ENCODE data around the gene CHRNG.

The CHRNG gene

DNA sequence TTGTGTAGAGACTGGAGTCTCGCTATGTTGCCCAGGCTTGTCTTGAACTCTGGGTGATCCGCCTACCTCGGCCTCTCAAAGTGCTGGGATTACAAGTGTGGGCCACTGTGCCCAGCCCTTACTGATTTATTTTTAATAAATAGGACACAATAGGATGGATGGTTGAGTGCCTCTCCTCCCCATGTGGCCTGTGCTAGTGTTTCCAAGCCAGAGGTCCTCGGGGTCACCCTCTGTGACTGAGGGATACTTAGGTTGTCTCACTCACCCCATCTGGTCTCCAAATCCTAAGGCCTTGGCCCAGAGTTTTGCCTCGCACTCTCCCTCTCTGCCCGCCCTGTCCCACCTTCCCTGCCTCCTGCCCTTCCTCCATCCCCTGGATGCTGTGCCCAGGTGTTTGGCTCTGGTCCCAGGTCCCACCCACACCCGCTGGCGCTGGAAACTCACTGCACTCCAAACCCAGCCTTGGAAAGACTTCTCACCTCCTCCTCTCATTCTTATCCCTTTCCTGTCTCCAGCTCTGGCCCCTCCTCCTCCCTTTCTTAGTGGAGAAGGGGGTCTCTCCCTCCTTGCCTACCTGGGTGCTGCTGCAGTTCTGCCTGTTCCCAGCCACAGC lies 47.1 kb upstream of the CHRNG start:
- H3K36me3 ChIP-seq (ENCODE audit: low read length): no peaks in the 10 kb centered on the region
- no peak overlapping the region for H3K9ac ChIP-seq (ENCODE audit: low read length)
- no peak overlapping the region for H3K4me2 ChIP-seq (ENCODE audit: low read depth, low read length, poor library complexity, severe bottlenecking)
- H3K79me2 ChIP-seq (ENCODE audit: insufficient read depth, low read length): no peaks in the 10 kb centered on the region
- H4K20me1 ChIP-seq (ENCODE audit: low read depth, low read length): no peaks in the 10 kb centered on the region
- no peaks in the 10 kb centered on the region for H3K27me3 ChIP-seq (ENCODE audit: low read length)
- TF ChIP-seq EZH2phosphoT487 (conservative IDR thresholded peaks at IDR 0.05; ENCODE audit: low read length): no peak
- TF ChIP-seq, protein P1, sequence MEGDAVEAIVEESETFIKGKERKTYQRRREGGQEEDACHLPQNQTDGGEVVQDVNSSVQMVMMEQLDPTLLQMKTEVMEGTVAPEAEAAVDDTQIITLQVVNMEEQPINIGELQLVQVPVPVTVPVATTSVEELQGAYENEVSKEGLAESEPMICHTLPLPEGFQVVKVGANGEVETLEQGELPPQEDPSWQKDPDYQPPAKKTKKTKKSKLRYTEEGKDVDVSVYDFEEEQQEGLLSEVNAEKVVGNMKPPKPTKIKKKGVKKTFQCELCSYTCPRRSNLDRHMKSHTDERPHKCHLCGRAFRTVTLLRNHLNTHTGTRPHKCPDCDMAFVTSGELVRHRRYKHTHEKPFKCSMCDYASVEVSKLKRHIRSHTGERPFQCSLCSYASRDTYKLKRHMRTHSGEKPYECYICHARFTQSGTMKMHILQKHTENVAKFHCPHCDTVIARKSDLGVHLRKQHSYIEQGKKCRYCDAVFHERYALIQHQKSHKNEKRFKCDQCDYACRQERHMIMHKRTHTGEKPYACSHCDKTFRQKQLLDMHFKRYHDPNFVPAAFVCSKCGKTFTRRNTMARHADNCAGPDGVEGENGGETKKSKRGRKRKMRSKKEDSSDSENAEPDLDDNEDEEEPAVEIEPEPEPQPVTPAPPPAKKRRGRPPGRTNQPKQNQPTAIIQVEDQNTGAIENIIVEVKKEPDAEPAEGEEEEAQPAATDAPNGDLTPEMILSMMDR (IDR thresholded peaks at IDR 0.05; ENCODE audit: insufficient read depth, low read length, poor library complexity, severe bottlenecking): no peak
- no peaks in the 10 kb centered on the region for H3K9me2 ChIP-seq (replicated peaks; ENCODE audit: insufficient read depth, low read length)
- no peak overlapping the region for H2AFZ ChIP-seq (ENCODE audit: low read depth, low read length, severe bottlenecking)
- no peak overlapping the region for H3K4me3 ChIP-seq (ENCODE audit: insufficient read depth, low read length, poor library complexity, severe bottlenecking)
- no peak overlapping the region for H3K27ac ChIP-seq (ENCODE audit: low read depth, low read length)
- no peaks in the 10 kb centered on the region for H3F3A ChIP-seq (ENCODE audit: insufficient read depth)
- no peaks in the 10 kb centered on the region for H3K9me3 ChIP-seq (ENCODE audit: insufficient read depth, low read length)

DNA sequence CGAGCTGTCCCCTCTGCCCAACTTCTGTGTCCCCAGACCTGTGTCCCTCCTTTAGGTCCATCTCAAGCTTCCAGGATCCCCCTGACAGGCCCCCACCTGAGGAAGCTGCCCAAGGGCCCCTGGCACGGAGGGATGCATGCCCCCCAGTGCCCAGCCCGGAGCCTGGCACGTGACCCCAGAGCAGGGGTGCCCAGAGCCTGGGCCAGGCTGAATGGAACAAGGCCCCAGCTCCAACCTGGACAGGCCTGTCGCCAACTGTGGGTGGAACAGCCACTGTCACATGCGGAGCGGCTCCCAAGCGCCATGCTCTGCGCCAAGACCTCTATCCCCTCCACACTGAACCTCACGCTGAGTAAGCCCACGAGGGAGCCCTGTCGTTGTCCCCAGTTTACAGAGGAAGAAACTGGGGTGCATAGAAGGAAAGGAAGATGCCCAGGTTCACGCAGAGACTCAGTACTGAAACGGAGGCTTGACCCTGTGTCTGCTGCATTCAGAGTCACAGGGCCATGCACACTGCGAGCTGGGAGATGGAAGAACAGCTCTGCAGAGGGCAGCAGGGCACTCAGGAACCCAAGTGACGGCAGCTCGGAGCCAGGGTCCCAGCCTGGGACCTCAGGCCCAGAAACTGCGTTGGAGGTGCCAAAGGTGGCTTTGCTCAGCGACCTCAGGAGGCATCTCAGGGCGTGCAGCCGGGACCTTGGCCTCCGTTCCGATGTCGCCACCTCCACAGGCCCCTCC lies 46.4 kb upstream of the CHRNG start:
- no peaks in the 10 kb centered on the region for H3K79me2 ChIP-seq (ENCODE audit: insufficient read depth, low read length)
- TF ChIP-seq, protein P1 (IDR thresholded peaks at IDR 0.05; ENCODE audit: insufficient read depth, low read length, poor library complexity, severe bottlenecking): no peak
- no peak for TF ChIP-seq EZH2phosphoT487 (conservative IDR thresholded peaks at IDR 0.05; ENCODE audit: low read length)
- H3F3A ChIP-seq (ENCODE audit: insufficient read depth): no peaks in the 10 kb centered on the region
- H4K20me1 ChIP-seq (ENCODE audit: low read depth, low read length): no peaks in the 10 kb centered on the region
- no peak overlapping the region for H3K9ac ChIP-seq (ENCODE audit: low read length)
- H2AFZ ChIP-seq (ENCODE audit: low read depth, low read length, severe bottlenecking): no peak overlapping the region
- no peaks in the 10 kb centered on the region for H3K9me3 ChIP-seq (ENCODE audit: insufficient read depth, low read length)
- H3K27ac ChIP-seq (ENCODE audit: low read depth, low read length): no peak overlapping the region
- H3K36me3 ChIP-seq (ENCODE audit: low read length): no peaks in the 10 kb centered on the region
- H3K4me2 ChIP-seq (ENCODE audit: low read depth, low read length, poor library complexity, severe bottlenecking): no peak overlapping the region
- H3K9me2 ChIP-seq (replicated peaks; ENCODE audit: insufficient read depth, low read length): no peaks in the 10 kb centered on the region
- H3K4me3 ChIP-seq (ENCODE audit: insufficient read depth, low read length, poor library complexity, severe bottlenecking): no peak overlapping the region
- no peaks in the 10 kb centered on the region for H3K27me3 ChIP-seq (ENCODE audit: low read length)

DNA sequence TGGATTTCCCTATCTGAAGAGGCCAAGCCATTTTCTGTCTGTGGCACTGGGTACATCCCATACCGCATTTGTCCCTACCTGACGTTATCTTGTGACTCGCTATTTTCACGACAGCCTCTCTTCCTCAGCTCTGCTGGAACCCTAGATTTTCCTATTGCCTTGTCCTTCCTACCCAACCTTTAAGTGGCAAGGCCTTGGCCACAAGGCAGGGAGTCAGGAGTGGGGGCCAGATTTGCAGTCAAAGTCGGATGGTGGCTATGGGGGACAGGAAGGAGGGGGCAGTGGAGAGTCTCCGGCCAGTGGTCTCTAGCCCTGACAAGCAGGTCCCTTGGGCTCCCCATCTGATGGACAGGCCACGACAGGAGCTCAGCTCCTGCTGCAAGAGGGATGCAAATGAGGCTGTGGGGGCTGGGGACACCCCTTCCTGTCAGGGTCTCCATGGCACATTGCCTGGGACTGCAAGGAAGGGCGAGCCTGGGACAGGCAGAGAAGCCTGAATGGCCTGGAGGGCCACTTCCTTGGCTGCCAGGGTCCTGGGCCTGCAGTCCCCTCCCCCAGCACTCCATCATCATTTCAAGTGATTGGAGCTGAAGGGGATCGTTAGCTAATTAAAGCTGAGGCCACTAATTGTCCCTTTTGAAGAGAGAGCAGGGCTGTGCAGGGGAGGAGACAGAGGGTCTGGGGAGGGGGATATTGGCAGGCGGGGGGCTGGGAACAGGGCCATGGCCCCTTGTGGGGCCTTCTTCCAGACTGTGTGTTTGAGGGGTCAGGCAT lies 45.6 kb upstream of the CHRNG start:
- Histone ChIP-seq H3K36me3 (ENCODE audit: low read length) (no peaks in the 10 kb centered on the region), H3K4me3 (ENCODE audit: insufficient read depth, low read length, poor library complexity, severe bottlenecking) (no peak overlapping the region), H3F3A (ENCODE audit: insufficient read depth) (no peaks in the 10 kb centered on the region), H3K79me2 (ENCODE audit: insufficient read depth, low read length) (no peaks in the 10 kb centered on the region), H3K9me3 (ENCODE audit: insufficient read depth, low read length) (no peaks in the 10 kb centered on the region), H3K27ac (ENCODE audit: low read depth, low read length) (no peak overlapping the region), H2AFZ (ENCODE audit: low read depth, low read length, severe bottlenecking) (no peak overlapping the region), H3K4me2 (ENCODE audit: low read depth, low read length, poor library complexity, severe bottlenecking) (no peak overlapping the region), H3K9me2 (replicated peaks; ENCODE audit: insufficient read depth, low read length) (no peaks in the 10 kb centered on the region), H3K27me3 (ENCODE audit: low read length) (no peaks in the 10 kb centered on the region), H4K20me1 (ENCODE audit: low read depth, low read length) (no peaks in the 10 kb centered on the region), H3K9ac (ENCODE audit: low read length) (no peak overlapping the region)
- TF ChIP-seq, protein P1 (IDR thresholded peaks at IDR 0.05; ENCODE audit: insufficient read depth, low read length, poor library complexity, severe bottlenecking): no peak
- no peak for TF ChIP-seq EZH2phosphoT487 (conservative IDR thresholded peaks at IDR 0.05; ENCODE audit: low read length)

All from SU-DHL-6 (cell line).